Neural cell (in vitro differentiated cells): Measurements from ENCODE around the gene AK8.

ENCODE experiments used
- EP300 ChIP-seq: fragments of 450-650 bp; conservative IDR thresholded peaks from 2 replicates; pipeline ENCODE4 v1.6.1; 2014; ENCODE audit warnings: antibody characterized with exemption, mild to moderate bottlenecking, moderate library complexity; ENCODE audit not compliant: poor library complexity, severe bottlenecking
- EZH2 ChIP-seq: fragments of 200-600, 300-800 bp; shearing (Covaris generic), sonication (generic); IDR thresholded peaks from 2 replicates; pipeline ENCODE4 v1.6.1; 2014; ENCODE audit warnings: antibody characterized with exemption, low read length, borderline replicate concordance, mild to moderate bottlenecking; ENCODE audit not compliant: insufficient read depth, poor library complexity, severe bottlenecking
- TF ChIP-seq, protein P1 (sequence below): fragments of 450-650 bp; IDR thresholded peaks from 2 replicates; pipeline ENCODE4 v1.5.1; 2014; ENCODE audit warnings: antibody characterized with exemption, mild to moderate bottlenecking, moderate library complexity; ENCODE audit not compliant: poor library complexity, severe bottlenecking
- TF ChIP-seq, protein P2 (sequence below): IDR thresholded peaks from 2 replicates; pipeline ENCODE4 v1.6.1; 2012; ENCODE audit warnings: borderline replicate concordance

DNA sequence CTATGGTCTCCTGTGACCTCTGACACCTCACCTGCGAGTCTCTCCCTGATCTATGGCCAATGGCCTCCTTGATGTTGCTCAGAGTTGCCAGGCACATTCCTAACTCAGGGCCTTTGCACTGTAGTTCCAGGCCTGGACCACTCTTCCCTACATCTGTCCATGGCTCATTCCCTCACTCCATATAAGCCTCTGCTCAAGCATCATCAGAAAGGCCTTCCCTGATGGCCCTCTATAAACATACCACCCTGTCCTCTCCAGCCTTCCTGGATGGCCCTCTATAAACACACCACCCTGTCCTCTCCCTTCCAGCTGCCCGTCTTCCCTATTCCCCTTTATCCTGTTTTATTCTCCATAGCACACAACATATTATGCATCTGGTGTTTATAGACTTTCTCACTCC is 105.0 kb downstream of the AK8 start:
- TF ChIP-seq, protein P1, sequence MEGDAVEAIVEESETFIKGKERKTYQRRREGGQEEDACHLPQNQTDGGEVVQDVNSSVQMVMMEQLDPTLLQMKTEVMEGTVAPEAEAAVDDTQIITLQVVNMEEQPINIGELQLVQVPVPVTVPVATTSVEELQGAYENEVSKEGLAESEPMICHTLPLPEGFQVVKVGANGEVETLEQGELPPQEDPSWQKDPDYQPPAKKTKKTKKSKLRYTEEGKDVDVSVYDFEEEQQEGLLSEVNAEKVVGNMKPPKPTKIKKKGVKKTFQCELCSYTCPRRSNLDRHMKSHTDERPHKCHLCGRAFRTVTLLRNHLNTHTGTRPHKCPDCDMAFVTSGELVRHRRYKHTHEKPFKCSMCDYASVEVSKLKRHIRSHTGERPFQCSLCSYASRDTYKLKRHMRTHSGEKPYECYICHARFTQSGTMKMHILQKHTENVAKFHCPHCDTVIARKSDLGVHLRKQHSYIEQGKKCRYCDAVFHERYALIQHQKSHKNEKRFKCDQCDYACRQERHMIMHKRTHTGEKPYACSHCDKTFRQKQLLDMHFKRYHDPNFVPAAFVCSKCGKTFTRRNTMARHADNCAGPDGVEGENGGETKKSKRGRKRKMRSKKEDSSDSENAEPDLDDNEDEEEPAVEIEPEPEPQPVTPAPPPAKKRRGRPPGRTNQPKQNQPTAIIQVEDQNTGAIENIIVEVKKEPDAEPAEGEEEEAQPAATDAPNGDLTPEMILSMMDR = no peak
- TF ChIP-seq, protein P2, sequence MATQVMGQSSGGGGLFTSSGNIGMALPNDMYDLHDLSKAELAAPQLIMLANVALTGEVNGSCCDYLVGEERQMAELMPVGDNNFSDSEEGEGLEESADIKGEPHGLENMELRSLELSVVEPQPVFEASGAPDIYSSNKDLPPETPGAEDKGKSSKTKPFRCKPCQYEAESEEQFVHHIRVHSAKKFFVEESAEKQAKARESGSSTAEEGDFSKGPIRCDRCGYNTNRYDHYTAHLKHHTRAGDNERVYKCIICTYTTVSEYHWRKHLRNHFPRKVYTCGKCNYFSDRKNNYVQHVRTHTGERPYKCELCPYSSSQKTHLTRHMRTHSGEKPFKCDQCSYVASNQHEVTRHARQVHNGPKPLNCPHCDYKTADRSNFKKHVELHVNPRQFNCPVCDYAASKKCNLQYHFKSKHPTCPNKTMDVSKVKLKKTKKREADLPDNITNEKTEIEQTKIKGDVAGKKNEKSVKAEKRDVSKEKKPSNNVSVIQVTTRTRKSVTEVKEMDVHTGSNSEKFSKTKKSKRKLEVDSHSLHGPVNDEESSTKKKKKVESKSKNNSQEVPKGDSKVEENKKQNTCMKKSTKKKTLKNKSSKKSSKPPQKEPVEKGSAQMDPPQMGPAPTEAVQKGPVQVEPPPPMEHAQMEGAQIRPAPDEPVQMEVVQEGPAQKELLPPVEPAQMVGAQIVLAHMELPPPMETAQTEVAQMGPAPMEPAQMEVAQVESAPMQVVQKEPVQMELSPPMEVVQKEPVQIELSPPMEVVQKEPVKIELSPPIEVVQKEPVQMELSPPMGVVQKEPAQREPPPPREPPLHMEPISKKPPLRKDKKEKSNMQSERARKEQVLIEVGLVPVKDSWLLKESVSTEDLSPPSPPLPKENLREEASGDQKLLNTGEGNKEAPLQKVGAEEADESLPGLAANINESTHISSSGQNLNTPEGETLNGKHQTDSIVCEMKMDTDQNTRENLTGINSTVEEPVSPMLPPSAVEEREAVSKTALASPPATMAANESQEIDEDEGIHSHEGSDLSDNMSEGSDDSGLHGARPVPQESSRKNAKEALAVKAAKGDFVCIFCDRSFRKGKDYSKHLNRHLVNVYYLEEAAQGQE = no peak
- TF ChIP-seq EP300 (no peak), EZH2 (no peak)
